Panc1 (cell line): ENCODE results near the gene TNPO3. TPM values are rescaled to one million over a fixed set of nuclear protein-coding genes. Genes with fewer than 3 reads are reported as not detected.
A peak's percentile ranks its signal among the peaks of the same experiment; 100 is the strongest.
"Not testable (repeated sequence)": the region's sequence is repeated elsewhere in the genome, so short reads cannot be mapped to it uniquely, and the experiment has no call there.

ENCODE experiments used
- ATAC-seq: fragments of 200-7000 bp; cut with Tn5 transposase; 2 replicates; pipeline ENCODE4 v1.9.1; 2020; ENCODE audit warnings: mild to moderate bottlenecking, moderate library complexity
- BruUV-seq: library from RNA; stranded (reverse); fragments of 400-500 nt; replicated peaks from 2 replicates; lab custom pipeline; 2021; lab: Mats Ljungman, UMichigan
- CTCF ChIA-PET: fragments of 300-600 bp; sonication (Branson Sonifier 250); formaldehyde crosslinking; loops from one replicate; lab custom pipeline; 2022; ENCODE audit warnings: antibody characterized with exemption; lab: Charles Lee
- POLR2A ChIA-PET: fragments of 300-600 bp; sonication (Branson Sonifier 250); formaldehyde crosslinking; loops from one replicate; lab custom pipeline; 2022; ENCODE audit warnings: antibody characterized with exemption; lab: Charles Lee
- DNase-seq: peaks from one replicate; pipeline ENCODE4 v3.0.0-alpha.2; 2010; ENCODE audit warnings: low read depth, low spot score
- H3K27ac ChIP-seq: 2 replicates; pipeline ENCODE4 v1.5.1; 2011; ENCODE audit warnings: mild to moderate bottlenecking, low read length, inconsistent platforms
- H3K27me3 ChIP-seq: fragments of 200-500 bp; sonication (Bioruptor generic); 2 replicates; pipeline ENCODE4 v1.6.0; 2014; ENCODE audit warnings: low read length, inconsistent platforms; ENCODE audit not compliant: control insufficient read depth, insufficient read depth
- H3K36me3 ChIP-seq: fragments of 200-500 bp; sonication (Bioruptor generic); 2 replicates; pipeline ENCODE4 v1.5.1; 2014; ENCODE audit warnings: inconsistent platforms, mild to moderate bottlenecking, low read length, moderate library complexity; ENCODE audit not compliant: control insufficient read depth, insufficient read depth
- H3K4me1 ChIP-seq: 2 replicates; pipeline ENCODE4 v1.5.1; 2011; ENCODE audit warnings: inconsistent platforms, mild to moderate bottlenecking, low read length, moderate library complexity; ENCODE audit not compliant: control insufficient read depth, insufficient read depth
- H3K4me3 ChIP-seq, 2 experiments: 2 replicates each; pipeline ENCODE4 v1.5.1; 2011 to 2012; ENCODE audit warnings: low read depth in 2 of 2, low read length in 2 of 2, mild to moderate bottlenecking in 2 of 2, inconsistent platforms in 1 of 2, moderate library complexity in 1 of 2
- H3K9me3 ChIP-seq: fragments of 200-500 bp; sonication (Bioruptor generic); 2 replicates; pipeline ENCODE4 v1.5.1; 2014; ENCODE audit warnings: low read depth, mild to moderate bottlenecking, inconsistent platforms, low read length, moderate library complexity; ENCODE audit not compliant: control insufficient read depth, insufficient read depth
- POLR2AphosphoS5 ChIP-seq: IDR thresholded peaks from 2 replicates; pipeline ENCODE4 v1.6.1; 2012; ENCODE audit warnings: mild to moderate bottlenecking, low read depth, low read length, moderate library complexity
- SIN3A ChIP-seq: IDR thresholded peaks from 2 replicates; pipeline ENCODE4 v1.6.1; 2012; ENCODE audit warnings: low read depth, mild to moderate bottlenecking, low read length, moderate library complexity, borderline replicate concordance; ENCODE audit not compliant: insufficient read depth
- TCF7L2 ChIP-seq: IDR thresholded peaks from 2 replicates; pipeline ENCODE4 v1.6.1; 2011; ENCODE audit warnings: mild to moderate bottlenecking, low read depth, low read length, inconsistent platforms
- in situ Hi-C: cut with HindIII; loops from 2 replicates; pipeline ENCODE4 v1.10.0; 2016; ENCODE audit warnings: low sequenced_read_pairs, low pct_unique_long_range_greater_than_20kb
- intact Hi-C: fragments of 100-400 bp; cut with micrococcal nuclease; formaldehyde crosslinking; loops from one replicate; pipeline ENCODE4 v1.10.0; 2022; ENCODE audit not compliant: unreplicated experiment
- total RNA-seq: library from RNA; stranded (reverse); gene quantifications from one replicate; pipeline ENCODE4 v1.2.1, GENCODE V29; 2021; ENCODE audit not compliant: unreplicated experiment
- TF ChIP-seq, protein P1 (sequence below): fragments of 450-650 bp; IDR thresholded peaks from 2 replicates; pipeline ENCODE4 v1.5.1; 2017; ENCODE audit warnings: mild to moderate bottlenecking
- TF ChIP-seq, protein P2 (sequence below), 2 experiments: IDR thresholded peaks; 2 replicates each; pipeline ENCODE4 v1.6.1; 2011 to 2012; ENCODE audit warnings: low read depth in 2 of 2, control low read depth in 1 of 2, low read length in 1 of 2, mild to moderate bottlenecking in 1 of 2, moderate library complexity in 1 of 2; ENCODE audit not compliant: insufficient read depth in 1 of 2

The TNPO3 gene
- total RNA-seq, 1 experiment from 2014 or later, result 71.8 TPM

DNA sequence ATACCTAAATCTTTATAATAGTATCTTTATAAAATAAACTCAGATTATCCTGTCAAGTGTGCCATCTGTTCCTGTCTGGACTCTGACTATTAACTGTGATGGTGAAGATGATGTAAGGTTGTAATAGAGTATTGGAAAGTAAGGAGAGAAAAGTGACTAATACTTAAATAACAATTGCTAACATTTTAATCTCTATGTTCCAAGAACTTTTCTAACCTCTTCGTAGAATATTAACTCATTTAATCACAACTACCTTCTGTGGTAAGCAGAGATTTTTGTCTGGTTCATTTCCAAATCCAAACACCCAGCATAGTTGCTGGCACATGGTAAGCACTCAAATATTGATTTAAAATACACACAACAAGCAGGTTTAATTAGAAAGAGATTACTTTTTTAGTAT lies 2.5 kb downstream of the TNPO3 start:
- no peak for TF ChIP-seq SIN3A
- no peak for TF ChIP-seq POLR2AphosphoS5
- TF ChIP-seq, protein P1, sequence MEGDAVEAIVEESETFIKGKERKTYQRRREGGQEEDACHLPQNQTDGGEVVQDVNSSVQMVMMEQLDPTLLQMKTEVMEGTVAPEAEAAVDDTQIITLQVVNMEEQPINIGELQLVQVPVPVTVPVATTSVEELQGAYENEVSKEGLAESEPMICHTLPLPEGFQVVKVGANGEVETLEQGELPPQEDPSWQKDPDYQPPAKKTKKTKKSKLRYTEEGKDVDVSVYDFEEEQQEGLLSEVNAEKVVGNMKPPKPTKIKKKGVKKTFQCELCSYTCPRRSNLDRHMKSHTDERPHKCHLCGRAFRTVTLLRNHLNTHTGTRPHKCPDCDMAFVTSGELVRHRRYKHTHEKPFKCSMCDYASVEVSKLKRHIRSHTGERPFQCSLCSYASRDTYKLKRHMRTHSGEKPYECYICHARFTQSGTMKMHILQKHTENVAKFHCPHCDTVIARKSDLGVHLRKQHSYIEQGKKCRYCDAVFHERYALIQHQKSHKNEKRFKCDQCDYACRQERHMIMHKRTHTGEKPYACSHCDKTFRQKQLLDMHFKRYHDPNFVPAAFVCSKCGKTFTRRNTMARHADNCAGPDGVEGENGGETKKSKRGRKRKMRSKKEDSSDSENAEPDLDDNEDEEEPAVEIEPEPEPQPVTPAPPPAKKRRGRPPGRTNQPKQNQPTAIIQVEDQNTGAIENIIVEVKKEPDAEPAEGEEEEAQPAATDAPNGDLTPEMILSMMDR, result no peak
- TF ChIP-seq, protein P2, sequence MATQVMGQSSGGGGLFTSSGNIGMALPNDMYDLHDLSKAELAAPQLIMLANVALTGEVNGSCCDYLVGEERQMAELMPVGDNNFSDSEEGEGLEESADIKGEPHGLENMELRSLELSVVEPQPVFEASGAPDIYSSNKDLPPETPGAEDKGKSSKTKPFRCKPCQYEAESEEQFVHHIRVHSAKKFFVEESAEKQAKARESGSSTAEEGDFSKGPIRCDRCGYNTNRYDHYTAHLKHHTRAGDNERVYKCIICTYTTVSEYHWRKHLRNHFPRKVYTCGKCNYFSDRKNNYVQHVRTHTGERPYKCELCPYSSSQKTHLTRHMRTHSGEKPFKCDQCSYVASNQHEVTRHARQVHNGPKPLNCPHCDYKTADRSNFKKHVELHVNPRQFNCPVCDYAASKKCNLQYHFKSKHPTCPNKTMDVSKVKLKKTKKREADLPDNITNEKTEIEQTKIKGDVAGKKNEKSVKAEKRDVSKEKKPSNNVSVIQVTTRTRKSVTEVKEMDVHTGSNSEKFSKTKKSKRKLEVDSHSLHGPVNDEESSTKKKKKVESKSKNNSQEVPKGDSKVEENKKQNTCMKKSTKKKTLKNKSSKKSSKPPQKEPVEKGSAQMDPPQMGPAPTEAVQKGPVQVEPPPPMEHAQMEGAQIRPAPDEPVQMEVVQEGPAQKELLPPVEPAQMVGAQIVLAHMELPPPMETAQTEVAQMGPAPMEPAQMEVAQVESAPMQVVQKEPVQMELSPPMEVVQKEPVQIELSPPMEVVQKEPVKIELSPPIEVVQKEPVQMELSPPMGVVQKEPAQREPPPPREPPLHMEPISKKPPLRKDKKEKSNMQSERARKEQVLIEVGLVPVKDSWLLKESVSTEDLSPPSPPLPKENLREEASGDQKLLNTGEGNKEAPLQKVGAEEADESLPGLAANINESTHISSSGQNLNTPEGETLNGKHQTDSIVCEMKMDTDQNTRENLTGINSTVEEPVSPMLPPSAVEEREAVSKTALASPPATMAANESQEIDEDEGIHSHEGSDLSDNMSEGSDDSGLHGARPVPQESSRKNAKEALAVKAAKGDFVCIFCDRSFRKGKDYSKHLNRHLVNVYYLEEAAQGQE (IDR thresholded peaks at IDR 0.05; ENCODE audit: insufficient read depth in 1 of 2, low read depth in 2 of 2, low read length in 1 of 2), result no peak
- no peak for TF ChIP-seq TCF7L2
- no peaks in the 10 kb centered on the region for H3K9me3 ChIP-seq
- DNase-seq (no peak), ATAC-seq (no peak)
- peak overlapping the region; percentile 96 to 100 for H3K4me3 ChIP-seq
- ChIA-PET POLR2A (no interaction called here), CTCF (no interaction called here)
- H3K36me3 ChIP-seq, result peaks cover 12% of the 10 kb centered on the region
- no peaks in the 10 kb centered on the region for H3K27me3 ChIP-seq
- intact Hi-C loops, result no loop called here
- peaks cover 22% of the 10 kb centered on the region for H3K4me1 ChIP-seq
- in situ Hi-C loops, result no loop called here
- BruUV-seq, result no TSS peak
- H3K27ac ChIP-seq, result peak overlapping the region; percentile 99

DNA sequence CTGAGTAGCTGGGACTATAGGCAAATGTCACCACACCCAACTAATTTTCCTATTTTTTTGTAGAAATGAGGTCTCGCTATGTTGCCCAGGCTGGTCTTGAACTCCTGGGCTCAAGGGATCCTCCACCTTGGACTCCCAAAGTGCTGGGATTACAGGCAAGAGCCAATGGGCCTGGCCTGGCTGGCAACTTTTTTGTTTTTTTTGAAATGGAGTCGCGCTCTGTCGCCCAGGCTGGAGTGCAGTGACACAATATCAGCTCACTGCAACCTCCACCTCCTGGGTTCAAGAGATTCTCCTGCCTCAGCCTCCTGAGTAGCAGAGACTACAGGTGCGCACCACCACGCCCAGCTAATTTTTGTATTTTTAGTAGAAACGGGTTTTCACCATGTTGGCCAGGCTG lies 3.5 kb downstream of the TNPO3 start:
- H3K27me3 ChIP-seq, H3K4me3 ChIP-seq, H3K9me3 ChIP-seq, in situ Hi-C loops, ATAC-seq, DNase-seq, BruUV-seq, H3K27ac ChIP-seq, intact Hi-C loops: not testable (repeated sequence)
- ChIA-PET POLR2A (interaction anchor here (0.6 to 0.9 kb wide), 4 partner anchors 8 to 1852 kb away, joined by 3 to 6 read pairs (median 4); no protein-coding TSS in a partner anchor), CTCF (interaction anchor here (0.6 kb wide), 1 partner anchor 325 kb away, joined by 3 read pairs; no protein-coding TSS in a partner anchor)
- Histone ChIP-seq H3K36me3 (peaks cover 12% of the 10 kb centered on the region), H3K4me1 (peaks cover 22% of the 10 kb centered on the region)

DNA sequence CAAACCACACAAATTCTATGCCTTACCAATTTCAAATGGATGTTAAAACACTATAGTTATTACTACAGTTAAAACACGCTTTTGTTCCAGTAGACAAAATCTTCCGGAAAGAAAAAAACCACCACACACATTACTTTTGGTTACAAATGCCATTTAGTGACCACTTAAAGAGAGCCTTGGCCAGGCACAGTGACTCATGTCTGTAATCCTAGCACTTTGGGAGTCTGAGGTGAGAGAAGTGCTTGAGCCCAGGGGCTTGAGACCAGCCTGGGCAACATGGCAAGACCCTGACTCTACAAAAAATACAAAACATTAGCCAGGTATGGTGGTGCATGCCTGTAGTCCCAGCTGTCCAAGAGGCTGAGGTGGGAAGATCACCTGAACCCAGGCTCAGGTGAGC lies 7.2 kb downstream of the TNPO3 start:
- Histone ChIP-seq H3K36me3 (peaks cover 7% of the 10 kb centered on the region; the same call in 1 of the 2 replicates), H3K27me3 (no peaks in the 10 kb centered on the region), H3K4me3 (no peak overlapping the region), H3K27ac (no peak overlapping the region), H3K9me3 (no peaks in the 10 kb centered on the region), H3K4me1 (peaks cover 19% of the 10 kb centered on the region)
- intact Hi-C loops (no loop called here), in situ Hi-C loops (no loop called here)
- ATAC-seq, result no peak
- BruUV-seq, result no TSS peak
- CTCF ChIA-PET, result no interaction called here
- no peak for DNase-seq
- TF ChIP-seq, protein P1, result no peak
- TF ChIP-seq SIN3A (no peak), TCF7L2 (no peak), POLR2AphosphoS5 (no peak)
- TF ChIP-seq, protein P2 (IDR thresholded peaks at IDR 0.05; ENCODE audit: insufficient read depth in 1 of 2, low read depth in 2 of 2, low read length in 1 of 2), result no peak
- POLR2A ChIA-PET, result interaction anchor here (0.6 kb wide), 1 partner anchor 109 kb away, joined by 3 read pairs; no protein-coding TSS in a partner anchor
